Measurements from ENCODE around the gene ALG6.
"Not testable (repeated sequence)": the region's sequence is repeated elsewhere in the genome, so short reads cannot be mapped to it uniquely, and the experiment has no call there.

The ALG6 gene

GRCh38 chr1:63407002-63407401, 39.6 kb downstream of the ALG6 start:
- intact Hi-C loops (cut with DNase I): no loop called here
- DNase-seq: no peak

DNA sequence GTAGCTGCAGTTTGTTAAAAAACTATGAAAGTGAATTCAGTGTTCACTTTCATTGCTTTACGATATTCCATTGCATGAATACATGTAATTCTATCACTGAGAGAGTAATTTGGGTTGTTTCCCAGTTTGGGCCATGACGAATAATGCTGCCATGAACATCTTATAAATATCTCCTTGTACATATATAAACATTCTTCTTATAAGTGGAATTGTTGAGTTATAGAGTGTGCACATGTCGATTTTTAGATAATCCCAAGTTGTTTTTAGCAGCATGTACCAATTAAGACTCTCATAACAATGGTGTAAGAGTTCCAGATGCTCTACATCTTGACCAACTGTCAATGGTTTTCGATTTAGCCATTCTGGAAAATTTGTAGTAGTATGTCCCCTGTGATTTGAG, 40.9 kb downstream of the ALG6 start:
- DNase-seq: no peak
- intact Hi-C loops (cut with DNase I): no loop called here

GRCh38 chr1:63411066-63411465, 43.6 kb downstream of the ALG6 start:
- intact Hi-C loops (cut with DNase I): no loop called here
- no peak for DNase-seq

DNA sequence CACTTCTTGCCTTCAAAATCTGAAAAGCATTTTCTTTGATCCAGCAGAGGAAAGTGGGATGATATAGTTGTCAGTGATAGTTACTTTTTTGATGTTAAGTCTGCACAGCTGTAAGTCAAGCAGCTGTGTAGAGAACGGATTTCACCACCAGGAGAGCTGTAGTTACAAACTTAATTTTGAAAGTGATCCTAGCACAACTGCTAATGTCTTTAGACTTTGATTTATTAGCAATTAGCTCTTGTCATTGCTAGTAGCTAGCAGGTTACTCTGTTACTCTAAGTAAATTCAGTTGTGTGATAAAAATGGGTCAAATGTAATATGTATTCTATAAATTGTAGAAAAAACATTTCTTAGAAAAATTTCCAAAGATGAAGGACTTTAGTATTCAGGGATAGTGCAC, 46.0 kb downstream of the ALG6 start:
- DNase-seq: no peak
- intact Hi-C loops (cut with DNase I): no loop called here

- intact Hi-C loops (cut with DNase I): no loop called here
- DNase-seq: no peak
These were observed 47.4 kb downstream of the ALG6 start for GRCh38 chr1:63414691-63415365.

GRCh38 chr1:63418101-63418500, 50.7 kb downstream of the ALG6 start:
- intact Hi-C loops (cut with DNase I): no loop called here
- DNase-seq: no peak

- DNase-seq; intact Hi-C loops (cut with DNase I): not testable (repeated sequence)
These were observed 53.3 kb downstream of the ALG6 start for GRCh38 chr1:63420746-63421145.

GRCh38 chr1:63423649-63424048, 56.2 kb downstream of the ALG6 start:
- intact Hi-C loops (cut with DNase I): no loop called here
- DNase-seq: no peak

- DNase-seq: no peak
- intact Hi-C loops (cut with DNase I): no loop called here
These were observed 61.4 kb downstream of the ALG6 start for GRCh38 chr1:63428815-63429214.

DNA sequence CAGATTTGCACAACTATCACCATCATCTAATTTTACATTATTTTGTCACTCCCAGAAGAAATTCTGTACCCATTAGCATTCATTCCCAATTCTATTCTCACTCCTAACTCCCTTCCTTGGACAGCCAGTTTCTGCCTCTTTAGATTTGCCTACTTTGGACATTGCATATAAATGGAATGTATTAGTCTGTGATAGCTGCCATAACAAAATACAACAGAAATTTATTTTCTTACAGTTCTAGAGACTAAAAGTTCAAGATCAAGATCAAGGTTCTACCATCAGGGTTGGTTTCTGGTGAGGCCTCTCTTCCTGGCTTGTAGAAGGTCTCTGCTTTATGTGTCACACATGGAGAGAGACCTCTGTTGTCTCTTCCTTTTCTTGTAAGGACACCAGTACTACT, 61.9 kb downstream of the ALG6 start:
- DNase-seq: no peak
- intact Hi-C loops (cut with DNase I): no loop called here

GRCh38 chr1:63435161-63435560, 67.7 kb downstream of the ALG6 start:
- DNase-seq: no peak
- intact Hi-C loops (cut with DNase I): no loop called here

DNA sequence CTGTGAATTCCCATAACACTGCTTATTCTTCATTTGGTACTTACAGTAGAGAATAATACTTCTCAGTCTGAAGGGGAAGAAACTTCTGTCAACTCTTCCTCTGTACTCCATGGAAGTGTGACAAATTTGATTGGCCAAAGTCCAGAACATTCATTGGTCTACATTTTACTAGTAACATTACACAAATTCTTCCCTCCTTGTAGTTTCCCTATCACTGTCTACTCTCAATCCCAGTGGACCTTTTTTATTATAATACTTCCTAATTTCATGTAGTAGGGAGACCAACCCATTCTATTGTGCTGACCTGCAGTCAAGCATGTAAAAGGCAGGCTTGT, 74.7 kb downstream of the ALG6 start:
- intact Hi-C loops (cut with DNase I): loop anchor here (5.0 kb wide), 1 partner anchor 435 kb away; no protein-coding TSS in a partner anchor
- no peak for DNase-seq

- intact Hi-C loops (cut with DNase I): no loop called here
- DNase-seq: no peak
These were observed 81.4 kb downstream of the ALG6 start for GRCh38 chr1:63448731-63449246.

GRCh38 chr1:63450416-63450815, 83.0 kb downstream of the ALG6 start:
- no peak for DNase-seq
- intact Hi-C loops (cut with DNase I): no loop called here

- no peak for DNase-seq
- intact Hi-C loops (cut with DNase I): no loop called here
These were observed 85.8 kb downstream of the ALG6 start for GRCh38 chr1:63453232-63453631.

GRCh38 chr1:63454269-63454668, 86.8 kb downstream of the ALG6 start:
- DNase-seq: no peak
- intact Hi-C loops (cut with DNase I): no loop called here

DNA sequence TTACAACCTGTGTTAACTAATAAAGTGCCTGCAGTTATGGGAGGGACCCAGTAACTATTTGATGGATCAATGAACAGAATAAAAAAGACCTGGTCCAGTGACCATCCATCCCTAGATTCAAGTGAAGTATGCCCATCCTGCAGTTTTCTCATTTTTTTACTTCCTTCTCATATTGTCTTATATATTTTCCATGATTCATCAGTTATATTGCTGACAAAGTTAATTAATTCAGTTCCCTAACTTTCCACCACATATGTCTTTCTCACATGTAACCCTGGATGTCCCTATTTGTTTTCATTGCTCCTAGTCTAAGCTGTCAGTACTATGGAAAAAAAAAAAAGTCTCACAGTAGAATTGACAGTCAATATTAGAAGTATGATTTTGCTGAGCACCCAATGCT, 91.3 kb downstream of the ALG6 start:
- DNase-seq: no peak
- intact Hi-C loops (cut with DNase I): no loop called here

GRCh38 chr1:63461661-63462230, 94.3 kb downstream of the ALG6 start:
- intact Hi-C loops (cut with DNase I): no loop called here
- DNase-seq: no peak

DNA sequence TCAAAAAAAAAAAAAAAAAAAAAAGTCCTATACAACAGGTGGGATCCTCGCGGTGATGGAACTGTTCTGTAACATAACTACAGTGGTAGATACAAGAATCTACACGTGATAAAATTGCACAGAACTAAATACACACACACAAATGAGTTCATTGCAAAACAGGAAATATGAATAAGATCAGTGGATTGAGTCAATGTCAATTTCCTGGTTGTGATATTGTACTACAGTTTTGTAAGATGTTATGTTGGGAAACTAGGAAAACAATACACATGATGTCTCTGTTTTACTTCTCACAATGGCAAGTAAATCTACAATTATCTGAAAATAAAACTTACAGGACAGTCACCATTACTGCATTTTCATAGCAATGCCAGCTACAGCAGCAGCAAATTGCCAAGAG, 95.8 kb downstream of the ALG6 start:
- no peak for DNase-seq
- intact Hi-C loops (cut with DNase I): no loop called here

GRCh38 chr1:63466181-63466580, 98.8 kb downstream of the ALG6 start:
- DNase-seq: no peak
- intact Hi-C loops (cut with DNase I): no loop called here

GRCh38 chr1:63466759-63467158, 99.3 kb downstream of the ALG6 start:
- intact Hi-C loops (cut with DNase I): no loop called here
- DNase-seq: no peak

DNA sequence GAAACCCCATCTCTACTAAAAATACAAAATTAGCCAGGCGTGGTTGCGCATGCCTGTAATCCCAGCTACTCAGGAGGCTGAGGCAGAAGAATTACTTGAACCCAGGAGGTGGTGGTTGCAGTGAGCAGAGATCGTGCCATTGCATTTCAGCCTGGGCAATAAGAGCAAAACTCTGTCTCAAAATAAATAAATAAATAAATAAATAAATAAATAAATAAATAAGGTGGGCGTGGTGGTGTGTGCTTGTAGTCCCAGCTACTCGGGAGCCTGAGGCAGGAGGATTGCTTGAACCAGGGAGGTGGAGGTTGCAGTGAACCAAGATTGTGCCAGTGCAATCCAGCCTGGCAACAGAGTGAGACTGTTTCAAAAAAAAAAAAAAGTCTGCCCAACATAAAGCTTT, 101.3 kb downstream of the ALG6 start:
- DNase-seq; intact Hi-C loops (cut with DNase I): not testable (repeated sequence)

GRCh38 chr1:63475761-63476160, 108.3 kb downstream of the ALG6 start:
- intact Hi-C loops (cut with DNase I): no loop called here
- DNase-seq: no peak

Data from posterior cingulate gyrus (tissue), 11 donors.